Fibroblast of lung (primary cell): ENCODE measurements around the gene MED17. TPM values are rescaled to one million over a fixed set of nuclear protein-coding genes. Genes with fewer than 3 reads are reported as not detected.

ENCODE experiments used
- DNase-seq, 2 donors: peaks; one replicate each; pipeline versions ENCODE4 v3.0.0 to v3.0.0-alpha.2; 2010; ENCODE audit warnings: low read depth in 2 of 2
- H2AFZ ChIP-seq: 2 replicates; pipeline ENCODE4 v1.5.1; 2012; ENCODE audit warnings: low read length, control low read depth, inconsistent platforms
- H3K27ac ChIP-seq: 2 replicates; pipeline ENCODE4 v1.5.1; 2011; ENCODE audit warnings: low read length, control low read depth; ENCODE audit not compliant: insufficient read depth
- H3K27me3 ChIP-seq: 2 replicates; pipeline ENCODE4 v1.5.1; 2011; ENCODE audit warnings: mild to moderate bottlenecking, low read length; ENCODE audit not compliant: control insufficient read depth, insufficient read depth
- H3K36me3 ChIP-seq: 2 replicates; pipeline ENCODE4 v1.5.1; 2011; ENCODE audit warnings: low read length; ENCODE audit not compliant: control insufficient read depth, insufficient read depth
- H3K4me1 ChIP-seq: 2 replicates; pipeline ENCODE4 v1.5.1; 2011; ENCODE audit warnings: low read length; ENCODE audit not compliant: control insufficient read depth, insufficient read depth; ENCODE audit errors: extremely low read depth
- H3K4me2 ChIP-seq: 2 replicates; pipeline ENCODE4 v1.5.1; 2011; ENCODE audit warnings: low read length, control low read depth; ENCODE audit not compliant: insufficient read depth; ENCODE audit errors: extremely low read depth
- H3K4me3 ChIP-seq, 4 experiments: fragments of 200-600 bp in 1 of 4; sonication (generic) in 1 of 4; replicated peaks in 1 of 4; 2 replicates each; pipeline ENCODE4 v1.5.1; 2011 to 2016; ENCODE audit warnings: low read length in 4 of 4, low read depth in 3 of 4, mild to moderate bottlenecking in 3 of 4, control low read depth in 2 of 4, inconsistent platforms in 1 of 4, mixed read lengths in 1 of 4; ENCODE audit not compliant: insufficient read depth in 1 of 4; ENCODE audit errors: control extremely low read depth in 1 of 4
- H3K79me2 ChIP-seq: 2 replicates; pipeline ENCODE4 v1.5.1; 2012; ENCODE audit warnings: mild to moderate bottlenecking, low read length, inconsistent platforms; ENCODE audit not compliant: control insufficient read depth, insufficient read depth
- H3K9ac ChIP-seq: 2 replicates; pipeline ENCODE4 v1.5.1; 2011; ENCODE audit warnings: mild to moderate bottlenecking, low read length, control low read depth; ENCODE audit not compliant: insufficient read depth
- H3K9me3 ChIP-seq: 2 replicates; pipeline ENCODE4 v1.5.1; 2012; ENCODE audit warnings: low read depth, low read length; ENCODE audit not compliant: control insufficient read depth, insufficient read depth
- H4K20me1 ChIP-seq: 2 replicates; pipeline ENCODE4 v1.5.1; 2011; ENCODE audit warnings: low read length; ENCODE audit not compliant: control insufficient read depth, insufficient read depth; ENCODE audit errors: extremely low read depth
- CTCF ChIP-seq, 2 donors: IDR thresholded peaks in 1 of 2; conservative IDR thresholded peaks in 1 of 2; 1 replicate in 1 of 2; 2 replicates in 1 of 2; pipeline ENCODE4 v1.5.1; 2011 to 2012; ENCODE audit warnings: low read length in 2 of 2, control low read depth in 1 of 2, inconsistent platforms in 1 of 2, low read depth in 1 of 2, mild to moderate bottlenecking in 1 of 2
- EZH2 ChIP-seq: IDR thresholded peaks from 2 replicates; pipeline ENCODE4 v1.5.1; 2012; ENCODE audit warnings: low read length, control low read depth, mild to moderate bottlenecking; ENCODE audit errors: missing control alignments
- polyA plus RNA-seq, 2 donors: library from polyadenylated mRNA; depleted of rRNA in 1 of 2; stranded (reverse) in 1 of 2; unstranded in 1 of 2; fragments of >200 nt; gene quantifications; 2 replicates each; pipeline ENCODE4 v1.2.1, GENCODE V29; 2011 to 2012; ENCODE audit warnings: missing spikeins in 1 of 2
- total RNA-seq: library from RNA; depleted of rRNA; stranded (reverse); fragments of >200 nt; gene quantifications from 2 replicates; pipeline ENCODE4 v1.2.1, GENCODE V29; 2014

The MED17 gene
- total and polyA plus RNA-seq, 2 donors (not counting 1 experiment from before 2014, with no cell fraction given): 24.1 to 25.6 TPM

GRCh38 chr11:93741094-93741881 lies 42.8 kb upstream of the MED17 start, which contains the start of the genes C11orf54 and TAF1D:
TSS of gene C11orf54 (plus strand) at chr11:93741672. CDS start at chr11:93747394, 5,722 bp downstream.
TSS of gene TAF1D (minus strand) at chr11:93741495. CDS start at chr11:93739304, 2,191 bp downstream.
- Histone ChIP-seq H3K27me3 (no peaks in the 10 kb centered on the region), H3K9ac (peak within 1 kb of the TSS; percentile 96), H3K4me2 (peak within 1 kb of the TSS; percentile 67), H3K36me3 (peaks cover 6% of the 10 kb centered on the region), H3K27ac (peak within 1 kb of the TSS; percentile 95), H4K20me1 (peaks cover 3% of the 10 kb centered on the region), H3K9me3 (no peaks in the 10 kb centered on the region), H3K4me3 (peak within 1 kb of the TSS; percentile 78 to 98 (median 92)), H2AFZ (peak within 1 kb of the TSS; percentile 99), H3K79me2 (peaks cover 54% of the 10 kb centered on the region), H3K4me1 (peaks cover 4% of the 10 kb centered on the region)
- peak; percentile 96 to 98 for DNase-seq
- TF ChIP-seq EZH2: no peak
- no peak for TF ChIP-seq CTCF (conservative IDR thresholded peaks at IDR 0.05 in 1 of 2, IDR thresholded peaks at IDR 0.05 in 1 of 2; ENCODE audit: low read depth in 1 of 2, low read length in 2 of 2)

- H3K9me3 ChIP-seq: no peaks in the 10 kb centered on the region
- peak overlapping the region; percentile 95 for H3K27ac ChIP-seq
- DNase-seq: peak; percentile 67
- peak overlapping the region; percentile 99 for H2AFZ ChIP-seq
- H3K4me1 ChIP-seq: peaks cover 3% of the 10 kb centered on the region
- H3K4me3 ChIP-seq: peak overlapping the region; percentile 78 to 98 (median 92)
- TF ChIP-seq CTCF (conservative IDR thresholded peaks at IDR 0.05 in 1 of 2, IDR thresholded peaks at IDR 0.05 in 1 of 2; ENCODE audit: low read depth in 1 of 2, low read length in 2 of 2) (no peak), EZH2 (no peak)
- peak overlapping the region; percentile 96 for H3K9ac ChIP-seq
- no peaks in the 10 kb centered on the region for H3K27me3 ChIP-seq
- H3K4me2 ChIP-seq: peak overlapping the region; percentile 67
- no peaks in the 10 kb centered on the region for H4K20me1 ChIP-seq
- H3K79me2 ChIP-seq: peaks cover 48% of the 10 kb centered on the region
- peaks cover 6% of the 10 kb centered on the region for H3K36me3 ChIP-seq
Measured at GRCh38 chr11:93741882-93742226, 42.2 kb upstream of the MED17 start.

- Histone ChIP-seq H3K4me1 (no peaks in the 10 kb centered on the region), H3K27ac (no peak overlapping the region), H3K4me2 (no peak overlapping the region), H3K9ac (no peak overlapping the region), H3K27me3 (no peaks in the 10 kb centered on the region), H3K4me3 (no peak overlapping the region), H3K79me2 (peaks cover 34% of the 10 kb centered on the region), H4K20me1 (no peaks in the 10 kb centered on the region), H3K9me3 (no peaks in the 10 kb centered on the region), H2AFZ (no peak overlapping the region), H3K36me3 (peaks cover 5% of the 10 kb centered on the region)
- no peak for TF ChIP-seq CTCF (conservative IDR thresholded peaks at IDR 0.05 in 1 of 2, IDR thresholded peaks at IDR 0.05 in 1 of 2; ENCODE audit: low read depth in 1 of 2, low read length in 2 of 2)
- no peak for TF ChIP-seq EZH2
- no peak for DNase-seq
Measured at GRCh38 chr11:93743291-93743690, 40.8 kb upstream of the MED17 start.
